ENCODE results near the gene SCEL. TPM values are rescaled to one million over a fixed set of nuclear protein-coding genes. Genes with fewer than 3 reads are reported as not detected.
"Not testable (repeated sequence)": the region's sequence is repeated elsewhere in the genome, so short reads cannot be mapped to it uniquely, and the experiment has no call there.

SCEL gene
- total RNA-seq, 1 donor from 2014 or later = not detected

GRCh38 chr13:77515785-77516184 lies 19.7 kb upstream of the SCEL start:
- DNase-seq (ENCODE audit: low spot score, unreplicated experiment) = no peak
- H3K9me3 Mint-ChIP-seq (ENCODE audit: low read depth) = no peaks in the 10 kb centered on the region
- no peak overlapping the region for H3K27ac Mint-ChIP-seq
- H3K27me3 Mint-ChIP-seq = no peaks in the 10 kb centered on the region
- no peak overlapping the region for H3K4me3 Mint-ChIP-seq (ENCODE audit: low read depth)
- TF ChIP-seq CTCF (IDR thresholded peaks at IDR 0.05; ENCODE audit: unreplicated experiment) = no peak
- H3K36me3 Mint-ChIP-seq (ENCODE audit: insufficient read depth) = no peaks in the 10 kb centered on the region
- H3K4me1 Mint-ChIP-seq (ENCODE audit: low read depth) = no peaks in the 10 kb centered on the region

- Mint-ChIP-seq H3K27me3 (no peaks in the 10 kb centered on the region), H3K9me3 (ENCODE audit: low read depth) (no peaks in the 10 kb centered on the region), H3K4me1 (ENCODE audit: low read depth) (peaks cover 2% of the 10 kb centered on the region), H3K4me3 (ENCODE audit: low read depth) (no peak overlapping the region), H3K36me3 (ENCODE audit: insufficient read depth) (no peaks in the 10 kb centered on the region), H3K27ac (no peak overlapping the region)
- DNase-seq (ENCODE audit: low spot score, unreplicated experiment) = no peak
- no peak for TF ChIP-seq CTCF (IDR thresholded peaks at IDR 0.05; ENCODE audit: unreplicated experiment)
Measured at GRCh38 chr13:77516342-77516789, 19.1 kb upstream of the SCEL start.

GRCh38 chr13:77518266-77518665 lies 17.2 kb upstream of the SCEL start:
- H3K9me3 Mint-ChIP-seq (ENCODE audit: low read depth) = no peaks in the 10 kb centered on the region
- H3K36me3 Mint-ChIP-seq (ENCODE audit: insufficient read depth) = no peaks in the 10 kb centered on the region
- no peak overlapping the region for H3K4me3 Mint-ChIP-seq (ENCODE audit: low read depth)
- no peak overlapping the region for H3K27ac Mint-ChIP-seq
- no peak for TF ChIP-seq CTCF (IDR thresholded peaks at IDR 0.05; ENCODE audit: unreplicated experiment)
- DNase-seq (ENCODE audit: low spot score, unreplicated experiment) = no peak
- H3K27me3 Mint-ChIP-seq = no peaks in the 10 kb centered on the region
- peaks cover 7% of the 10 kb centered on the region for H3K4me1 Mint-ChIP-seq (ENCODE audit: low read depth)

- not testable (repeated sequence) for H3K27ac Mint-ChIP-seq; H3K9me3 Mint-ChIP-seq (ENCODE audit: low read depth); H3K4me3 Mint-ChIP-seq (ENCODE audit: low read depth); H3K4me1 Mint-ChIP-seq (ENCODE audit: low read depth); H3K27me3 Mint-ChIP-seq; H3K36me3 Mint-ChIP-seq (ENCODE audit: insufficient read depth); DNase-seq (ENCODE audit: low spot score, unreplicated experiment)
Measured at GRCh38 chr13:77519396-77519795, 16.1 kb upstream of the SCEL start.

GRCh38 chr13:77519808-77520207 lies 15.7 kb upstream of the SCEL start:
- no peaks in the 10 kb centered on the region for H3K27me3 Mint-ChIP-seq
- H3K4me3 Mint-ChIP-seq (ENCODE audit: low read depth) = no peak overlapping the region
- H3K27ac Mint-ChIP-seq = no peak overlapping the region
- no peak for DNase-seq (ENCODE audit: low spot score, unreplicated experiment)
- no peak for TF ChIP-seq CTCF (IDR thresholded peaks at IDR 0.05; ENCODE audit: unreplicated experiment)
- H3K9me3 Mint-ChIP-seq (ENCODE audit: low read depth) = no peaks in the 10 kb centered on the region
- H3K4me1 Mint-ChIP-seq (ENCODE audit: low read depth) = peaks cover 7% of the 10 kb centered on the region
- no peaks in the 10 kb centered on the region for H3K36me3 Mint-ChIP-seq (ENCODE audit: insufficient read depth)

GRCh38 chr13:77521194-77521593 lies 14.3 kb upstream of the SCEL start:
- DNase-seq (ENCODE audit: low spot score, unreplicated experiment) = no peak
- Mint-ChIP-seq H3K9me3 (ENCODE audit: low read depth) (no peaks in the 10 kb centered on the region), H3K4me3 (ENCODE audit: low read depth) (no peak overlapping the region), H3K36me3 (ENCODE audit: insufficient read depth) (no peaks in the 10 kb centered on the region), H3K27ac (no peak overlapping the region), H3K27me3 (no peaks in the 10 kb centered on the region), H3K4me1 (ENCODE audit: low read depth) (peaks cover 7% of the 10 kb centered on the region)
- TF ChIP-seq CTCF (IDR thresholded peaks at IDR 0.05; ENCODE audit: unreplicated experiment) = no peak
